ENCODE measurements around the gene CMTM7. TPM values are rescaled to one million over a fixed set of nuclear protein-coding genes. Genes with fewer than 3 reads are reported as not detected.

CMTM7 gene
- total RNA-seq, 3 donors from 2014 or later (not counting 1 experiment from before 2014, with no cell fraction given): 4.1 to 16.7 (median 12.8) TPM

- DNase-seq (no peak), ATAC-seq (peak in 1 of 3 donors; percentile 55)
- Mint-ChIP-seq H3K4me3 (no peak overlapping the region), H3K27me3 (ENCODE audit: low read depth in 2 of 2) (no peaks in the 10 kb centered on the region), H3K36me3 (no peaks in the 10 kb centered on the region), H3K9me3 (no peaks in the 10 kb centered on the region), H3K27ac (no peak overlapping the region), H3K4me1 (peaks cover 13 to 14% of the 10 kb centered on the region in 2 donors)
- Histone ChIP-seq H3K27me3 (ENCODE audit: control insufficient read depth, insufficient read depth, low read length) (no peaks in the 10 kb centered on the region), H3K4me3 (ENCODE audit: low read length) (no peak overlapping the region), H3K9me3 (ENCODE audit: control insufficient read depth, insufficient read depth, low read length) (no peaks in the 10 kb centered on the region), H3K27ac (ENCODE audit: low read length) (no peak overlapping the region), H3K36me3 (ENCODE audit: control insufficient read depth, insufficient read depth, low read length) (peaks cover 24% of the 10 kb centered on the region), H3K4me1 (ENCODE audit: control insufficient read depth, insufficient read depth, low read length) (no peaks in the 10 kb centered on the region)
- TF ChIP-seq CTCF (IDR thresholded peaks at IDR 0.05): no peak
- no CpG with 5 or more reads among the region's 3 CpGs for WGBS (ENCODE audit: insufficient coverage)
- intact Hi-C loops (cut with micrococcal nuclease): no loop called here
Observed at GRCh38 chr3:32492684-32493436, 101.2 kb downstream of the CMTM7 start.

- Mint-ChIP-seq H3K27ac (no peak overlapping the region), H3K4me3 (no peak overlapping the region), H3K27me3 (ENCODE audit: low read depth in 2 of 2) (no peaks in the 10 kb centered on the region), H3K9me3 (no peaks in the 10 kb centered on the region), H3K36me3 (no peaks in the 10 kb centered on the region), H3K4me1 (peaks cover 13 to 14% of the 10 kb centered on the region in 2 donors)
- no peak overlapping the region for H3K4me3 ChIP-seq (ENCODE audit: low read length)
- ATAC-seq (peak; percentile 38 to 58 (median 53)), DNase-seq (no peak)
- no peak overlapping the region for H3K27ac ChIP-seq (ENCODE audit: low read length)
- WGBS (ENCODE audit: insufficient coverage): 68% methylated on average over 3 of the region's 3 CpGs
- no peaks in the 10 kb centered on the region for H3K27me3 ChIP-seq (ENCODE audit: control insufficient read depth, insufficient read depth, low read length)
- no peaks in the 10 kb centered on the region for H3K9me3 ChIP-seq (ENCODE audit: control insufficient read depth, insufficient read depth, low read length)
- H3K36me3 ChIP-seq (ENCODE audit: control insufficient read depth, insufficient read depth, low read length): peaks cover 16% of the 10 kb centered on the region
- no peak for TF ChIP-seq CTCF (IDR thresholded peaks at IDR 0.05)
- peaks cover 2% of the 10 kb centered on the region for H3K4me1 ChIP-seq (ENCODE audit: control insufficient read depth, insufficient read depth, low read length)
- intact Hi-C loops (cut with micrococcal nuclease): no loop called here
Observed at GRCh38 chr3:32493437-32494414, 102.1 kb downstream of the CMTM7 start.

- H3K27ac ChIP-seq (ENCODE audit: low read length): no peak overlapping the region
- no peaks in the 10 kb centered on the region for H3K36me3 Mint-ChIP-seq
Observed at GRCh38 chr3:32495085-32495484, 103.4 kb downstream of the CMTM7 start.

More at GRCh38 chr3:32495085-32495484, 103.4 kb downstream of the CMTM7 start:
- no peaks in the 10 kb centered on the region for H3K27me3 ChIP-seq (ENCODE audit: control insufficient read depth, insufficient read depth, low read length)
- Mint-ChIP-seq H3K27ac (peak overlapping the region in 1 of 2 donors; percentile 43), H3K27me3 (ENCODE audit: low read depth in 2 of 2) (no peaks in the 10 kb centered on the region), H3K4me1 (peaks cover 19 to 21% of the 10 kb centered on the region in 2 donors), H3K4me3 (no peak overlapping the region), H3K9me3 (no peaks in the 10 kb centered on the region)
- no peak for TF ChIP-seq CTCF (IDR thresholded peaks at IDR 0.05)
- ATAC-seq: no peak
- H3K36me3 ChIP-seq (ENCODE audit: control insufficient read depth, insufficient read depth, low read length): peaks cover 19% of the 10 kb centered on the region
- H3K9me3 ChIP-seq (ENCODE audit: control insufficient read depth, insufficient read depth, low read length): no peaks in the 10 kb centered on the region
- intact Hi-C loops (cut with micrococcal nuclease): no loop called here
- no peak overlapping the region for H3K4me3 ChIP-seq (ENCODE audit: low read length)
- no peak for DNase-seq
- H3K4me1 ChIP-seq (ENCODE audit: control insufficient read depth, insufficient read depth, low read length): peaks cover 2% of the 10 kb centered on the region

Data from natural killer cell (primary cell).